ENCODE data around the gene TSPAN2.

GRCh38 chr1:115077984-115078330 lies 11.3 kb downstream of the TSPAN2 start:
- TF ChIP-seq CTCF (IDR thresholded peaks at IDR 0.05) (no peak), POLR2A (IDR thresholded peaks at IDR 0.05) (no peak)

Measured in heart left ventricle (tissue), 13 donors.